ENCODE data around the gene MT3. TPM values are rescaled to one million over a fixed set of nuclear protein-coding genes. Genes with fewer than 3 reads are reported as not detected.

MT3 gene
- total and polyA plus RNA-seq, 2 experiments from 2014 or later: not detected

DNA sequence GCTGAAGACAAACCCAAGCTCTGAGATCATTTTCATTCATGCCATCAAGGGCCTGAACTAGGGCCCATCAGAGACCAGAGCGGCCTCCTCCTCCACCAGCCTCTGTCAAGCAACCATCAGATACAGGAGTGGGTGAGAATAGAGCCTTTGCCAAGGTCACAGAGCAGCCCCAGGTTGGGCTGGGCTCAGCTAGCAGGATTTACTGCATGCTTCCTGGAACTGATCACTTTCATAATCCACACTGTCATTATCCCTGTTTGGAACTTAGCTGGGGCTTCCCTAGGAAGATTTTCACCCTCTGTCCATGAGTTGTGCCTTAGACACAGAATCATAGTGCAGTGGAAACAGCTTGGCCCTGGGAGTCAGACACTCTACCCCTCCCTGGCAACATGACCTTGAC is 19.4 kb upstream of the MT3 start:
- Mint-ChIP-seq H3K4me3 (no peak overlapping the region), H3K9me3 (no peaks in the 10 kb centered on the region; the same call in 1 of the 3 replicates), H3K36me3 (ENCODE audit: low read depth) (no peaks in the 10 kb centered on the region), H3K27ac (no peak overlapping the region), H3K4me1 (no peaks in the 10 kb centered on the region), H3K27me3 (ENCODE audit: insufficient read depth, low read depth, poor library complexity) (peaks cover 7% of the 10 kb centered on the region)
- Histone ChIP-seq H3K79me2 (replicated peaks; ENCODE audit: insufficient read depth) (no peaks in the 10 kb centered on the region), H3K4me3 (no peak overlapping the region), H3K4me1 (ENCODE audit: insufficient read depth) (no peaks in the 10 kb centered on the region), H3F3A (replicated peaks; ENCODE audit: low read depth) (no peaks in the 10 kb centered on the region), H3K27me3 (ENCODE audit: insufficient read depth) (no peaks in the 10 kb centered on the region), H3K36me3 (ENCODE audit: insufficient read depth) (no peaks in the 10 kb centered on the region), H4K20me1 (replicated peaks; ENCODE audit: insufficient read depth) (no peaks in the 10 kb centered on the region), H3K4me2 (no peak overlapping the region), H3K27ac (ENCODE audit: low read depth) (no peak overlapping the region), H3K9me2 (ENCODE audit: insufficient read depth) (no peaks in the 10 kb centered on the region), H2AFZ (no peak overlapping the region)
- no peak for ATAC-seq
- TF ChIP-seq, protein P1, sequence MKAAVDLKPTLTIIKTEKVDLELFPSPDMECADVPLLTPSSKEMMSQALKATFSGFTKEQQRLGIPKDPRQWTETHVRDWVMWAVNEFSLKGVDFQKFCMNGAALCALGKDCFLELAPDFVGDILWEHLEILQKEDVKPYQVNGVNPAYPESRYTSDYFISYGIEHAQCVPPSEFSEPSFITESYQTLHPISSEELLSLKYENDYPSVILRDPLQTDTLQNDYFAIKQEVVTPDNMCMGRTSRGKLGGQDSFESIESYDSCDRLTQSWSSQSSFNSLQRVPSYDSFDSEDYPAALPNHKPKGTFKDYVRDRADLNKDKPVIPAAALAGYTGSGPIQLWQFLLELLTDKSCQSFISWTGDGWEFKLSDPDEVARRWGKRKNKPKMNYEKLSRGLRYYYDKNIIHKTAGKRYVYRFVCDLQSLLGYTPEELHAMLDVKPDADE (IDR thresholded peaks at IDR 0.05): no peak
- no peak for TF ChIP-seq JUNB (IDR thresholded peaks at IDR 0.05; ENCODE audit: unreplicated experiment)
- no peak for TF ChIP-seq ZNF114 (CRISPR knock-in tag; IDR thresholded peaks at IDR 0.05)
- no peak for TF ChIP-seq CREB1 (CRISPR knock-in tag; IDR thresholded peaks at IDR 0.05; ENCODE audit: low read depth)
- TF ChIP-seq, protein P2, sequence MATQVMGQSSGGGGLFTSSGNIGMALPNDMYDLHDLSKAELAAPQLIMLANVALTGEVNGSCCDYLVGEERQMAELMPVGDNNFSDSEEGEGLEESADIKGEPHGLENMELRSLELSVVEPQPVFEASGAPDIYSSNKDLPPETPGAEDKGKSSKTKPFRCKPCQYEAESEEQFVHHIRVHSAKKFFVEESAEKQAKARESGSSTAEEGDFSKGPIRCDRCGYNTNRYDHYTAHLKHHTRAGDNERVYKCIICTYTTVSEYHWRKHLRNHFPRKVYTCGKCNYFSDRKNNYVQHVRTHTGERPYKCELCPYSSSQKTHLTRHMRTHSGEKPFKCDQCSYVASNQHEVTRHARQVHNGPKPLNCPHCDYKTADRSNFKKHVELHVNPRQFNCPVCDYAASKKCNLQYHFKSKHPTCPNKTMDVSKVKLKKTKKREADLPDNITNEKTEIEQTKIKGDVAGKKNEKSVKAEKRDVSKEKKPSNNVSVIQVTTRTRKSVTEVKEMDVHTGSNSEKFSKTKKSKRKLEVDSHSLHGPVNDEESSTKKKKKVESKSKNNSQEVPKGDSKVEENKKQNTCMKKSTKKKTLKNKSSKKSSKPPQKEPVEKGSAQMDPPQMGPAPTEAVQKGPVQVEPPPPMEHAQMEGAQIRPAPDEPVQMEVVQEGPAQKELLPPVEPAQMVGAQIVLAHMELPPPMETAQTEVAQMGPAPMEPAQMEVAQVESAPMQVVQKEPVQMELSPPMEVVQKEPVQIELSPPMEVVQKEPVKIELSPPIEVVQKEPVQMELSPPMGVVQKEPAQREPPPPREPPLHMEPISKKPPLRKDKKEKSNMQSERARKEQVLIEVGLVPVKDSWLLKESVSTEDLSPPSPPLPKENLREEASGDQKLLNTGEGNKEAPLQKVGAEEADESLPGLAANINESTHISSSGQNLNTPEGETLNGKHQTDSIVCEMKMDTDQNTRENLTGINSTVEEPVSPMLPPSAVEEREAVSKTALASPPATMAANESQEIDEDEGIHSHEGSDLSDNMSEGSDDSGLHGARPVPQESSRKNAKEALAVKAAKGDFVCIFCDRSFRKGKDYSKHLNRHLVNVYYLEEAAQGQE (IDR thresholded peaks at IDR 0.05; ENCODE audit: unreplicated experiment): no peak
- TF ChIP-seq, protein P3, sequence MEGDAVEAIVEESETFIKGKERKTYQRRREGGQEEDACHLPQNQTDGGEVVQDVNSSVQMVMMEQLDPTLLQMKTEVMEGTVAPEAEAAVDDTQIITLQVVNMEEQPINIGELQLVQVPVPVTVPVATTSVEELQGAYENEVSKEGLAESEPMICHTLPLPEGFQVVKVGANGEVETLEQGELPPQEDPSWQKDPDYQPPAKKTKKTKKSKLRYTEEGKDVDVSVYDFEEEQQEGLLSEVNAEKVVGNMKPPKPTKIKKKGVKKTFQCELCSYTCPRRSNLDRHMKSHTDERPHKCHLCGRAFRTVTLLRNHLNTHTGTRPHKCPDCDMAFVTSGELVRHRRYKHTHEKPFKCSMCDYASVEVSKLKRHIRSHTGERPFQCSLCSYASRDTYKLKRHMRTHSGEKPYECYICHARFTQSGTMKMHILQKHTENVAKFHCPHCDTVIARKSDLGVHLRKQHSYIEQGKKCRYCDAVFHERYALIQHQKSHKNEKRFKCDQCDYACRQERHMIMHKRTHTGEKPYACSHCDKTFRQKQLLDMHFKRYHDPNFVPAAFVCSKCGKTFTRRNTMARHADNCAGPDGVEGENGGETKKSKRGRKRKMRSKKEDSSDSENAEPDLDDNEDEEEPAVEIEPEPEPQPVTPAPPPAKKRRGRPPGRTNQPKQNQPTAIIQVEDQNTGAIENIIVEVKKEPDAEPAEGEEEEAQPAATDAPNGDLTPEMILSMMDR (conservative IDR thresholded peaks at IDR 0.05; ENCODE audit: low read depth in 2 of 2): no peak
- no peak for TF ChIP-seq NANOG (IDR thresholded peaks at IDR 0.05; ENCODE audit: borderline replicate concordance)
- TF ChIP-seq EZH2 (IDR thresholded peaks at IDR 0.05; ENCODE audit: low read depth, unreplicated experiment): no peak
- TF ChIP-seq POLR2AphosphoS5 (IDR thresholded peaks at IDR 0.05; ENCODE audit: low read depth): no peak
- no peak for TF ChIP-seq EZH2phosphoT487 (IDR thresholded peaks at IDR 0.05; ENCODE audit: unreplicated experiment)
- no peak for TF ChIP-seq ZNF331 (CRISPR knock-in tag; IDR thresholded peaks at IDR 0.05; ENCODE audit: low read depth)
- TF ChIP-seq, protein P4, sequence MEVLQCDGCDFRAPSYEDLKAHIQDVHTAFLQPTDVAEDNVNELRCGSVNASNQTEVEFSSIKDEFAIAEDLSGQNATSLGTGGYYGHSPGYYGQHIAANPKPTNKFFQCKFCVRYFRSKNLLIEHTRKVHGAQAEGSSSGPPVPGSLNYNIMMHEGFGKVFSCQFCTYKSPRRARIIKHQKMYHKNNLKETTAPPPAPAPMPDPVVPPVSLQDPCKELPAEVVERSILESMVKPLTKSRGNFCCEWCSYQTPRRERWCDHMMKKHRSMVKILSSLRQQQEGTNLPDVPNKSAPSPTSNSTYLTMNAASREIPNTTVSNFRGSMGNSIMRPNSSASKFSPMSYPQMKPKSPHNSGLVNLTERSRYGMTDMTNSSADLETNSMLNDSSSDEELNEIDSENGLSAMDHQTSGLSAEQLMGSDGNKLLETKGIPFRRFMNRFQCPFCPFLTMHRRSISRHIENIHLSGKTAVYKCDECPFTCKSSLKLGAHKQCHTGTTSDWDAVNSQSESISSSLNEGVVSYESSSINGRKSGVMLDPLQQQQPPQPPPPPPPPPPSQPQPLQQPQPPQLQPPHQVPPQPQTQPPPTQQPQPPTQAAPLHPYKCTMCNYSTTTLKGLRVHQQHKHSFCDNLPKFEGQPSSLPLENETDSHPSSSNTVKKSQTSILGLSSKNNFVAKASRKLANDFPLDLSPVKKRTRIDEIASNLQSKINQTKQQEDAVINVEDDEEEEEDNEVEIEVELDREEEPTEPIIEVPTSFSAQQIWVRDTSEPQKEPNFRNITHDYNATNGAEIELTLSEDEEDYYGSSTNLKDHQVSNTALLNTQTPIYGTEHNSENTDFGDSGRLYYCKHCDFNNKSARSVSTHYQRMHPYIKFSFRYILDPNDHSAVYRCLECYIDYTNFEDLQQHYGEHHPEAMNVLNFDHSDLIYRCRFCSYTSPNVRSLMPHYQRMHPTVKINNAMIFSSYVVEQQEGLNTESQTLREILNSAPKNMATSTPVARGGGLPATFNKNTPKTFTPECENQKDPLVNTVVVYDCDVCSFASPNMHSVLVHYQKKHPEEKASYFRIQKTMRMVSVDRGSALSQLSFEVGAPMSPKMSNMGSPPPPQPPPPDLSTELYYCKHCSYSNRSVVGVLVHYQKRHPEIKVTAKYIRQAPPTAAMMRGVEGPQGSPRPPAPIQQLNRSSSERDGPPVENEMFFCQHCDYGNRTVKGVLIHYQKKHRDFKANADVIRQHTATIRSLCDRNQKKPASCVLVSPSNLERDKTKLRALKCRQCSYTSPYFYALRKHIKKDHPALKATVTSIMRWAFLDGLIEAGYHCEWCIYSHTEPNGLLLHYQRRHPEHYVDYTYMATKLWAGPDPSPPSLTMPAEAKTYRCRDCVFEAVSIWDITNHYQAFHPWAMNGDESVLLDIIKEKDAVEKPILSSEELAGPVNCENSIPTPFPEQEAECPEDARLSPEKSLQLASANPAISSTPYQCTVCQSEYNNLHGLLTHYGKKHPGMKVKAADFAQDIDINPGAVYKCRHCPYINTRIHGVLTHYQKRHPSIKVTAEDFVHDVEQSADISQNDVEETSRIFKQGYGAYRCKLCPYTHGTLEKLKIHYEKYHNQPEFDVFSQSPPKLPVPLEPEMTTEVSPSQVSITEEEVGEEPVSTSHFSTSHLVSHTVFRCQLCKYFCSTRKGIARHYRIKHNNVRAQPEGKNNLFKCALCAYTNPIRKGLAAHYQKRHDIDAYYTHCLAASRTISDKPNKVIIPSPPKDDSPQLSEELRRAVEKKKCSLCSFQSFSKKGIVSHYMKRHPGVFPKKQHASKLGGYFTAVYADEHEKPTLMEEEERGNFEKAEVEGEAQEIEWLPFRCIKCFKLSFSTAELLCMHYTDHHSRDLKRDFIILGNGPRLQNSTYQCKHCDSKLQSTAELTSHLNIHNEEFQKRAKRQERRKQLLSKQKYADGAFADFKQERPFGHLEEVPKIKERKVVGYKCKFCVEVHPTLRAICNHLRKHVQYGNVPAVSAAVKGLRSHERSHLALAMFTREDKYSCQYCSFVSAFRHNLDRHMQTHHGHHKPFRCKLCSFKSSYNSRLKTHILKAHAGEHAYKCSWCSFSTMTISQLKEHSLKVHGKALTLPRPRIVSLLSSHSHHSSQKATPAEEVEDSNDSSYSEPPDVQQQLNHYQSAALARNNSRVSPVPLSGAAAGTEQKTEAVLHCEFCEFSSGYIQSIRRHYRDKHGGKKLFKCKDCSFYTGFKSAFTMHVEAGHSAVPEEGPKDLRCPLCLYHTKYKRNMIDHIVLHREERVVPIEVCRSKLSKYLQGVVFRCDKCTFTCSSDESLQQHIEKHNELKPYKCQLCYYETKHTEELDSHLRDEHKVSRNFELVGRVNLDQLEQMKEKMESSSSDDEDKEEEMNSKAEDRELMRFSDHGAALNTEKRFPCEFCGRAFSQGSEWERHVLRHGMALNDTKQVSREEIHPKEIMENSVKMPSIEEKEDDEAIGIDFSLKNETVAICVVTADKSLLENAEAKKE (CRISPR knock-in tag; IDR thresholded peaks at IDR 0.05): no peak
- no peak for TF ChIP-seq STAT1 (IDR thresholded peaks at IDR 0.05; ENCODE audit: unreplicated experiment)
- DNase-seq (ENCODE audit: low spot score): no peak

All from GM23338 (cell line).